Measurements from ENCODE around the gene GAL3ST3.

GRCh38 chr11:66006891-66007176, 42.1 kb downstream of the GAL3ST3 start:
- TF ChIP-seq CBX5 (IDR thresholded peaks at IDR 0.05; ENCODE audit: low read depth, low read length) (no peak), EP300 (IDR thresholded peaks at IDR 0.05; ENCODE audit: borderline replicate concordance in 1 of 2, low read depth in 2 of 2, low read length in 2 of 2) (no peak)

Measured in H1 (cell line).